Measurements from ENCODE around the gene CCDC40.

CCDC40 gene

DNA sequence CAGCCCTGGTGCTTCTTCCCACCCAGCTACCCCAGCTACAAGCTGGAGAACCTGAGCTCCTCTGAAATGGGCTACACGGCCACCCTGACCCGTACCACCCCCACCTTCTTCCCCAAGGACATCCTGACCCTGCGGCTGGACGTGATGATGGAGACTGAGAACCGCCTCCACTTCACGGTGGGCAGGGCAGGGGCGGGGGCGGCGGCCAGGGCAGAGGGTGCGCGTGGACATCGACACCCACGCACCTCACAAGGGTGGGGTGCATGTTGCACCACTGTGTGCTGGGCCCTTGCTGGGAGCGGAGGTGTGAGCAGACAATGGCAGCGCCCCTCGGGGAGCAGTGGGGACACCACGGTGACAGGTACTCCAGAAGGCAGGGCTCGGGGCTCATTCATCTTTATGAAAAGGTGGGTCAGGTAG lies 68.5 kb downstream of the CCDC40 start:
- no peak overlapping the region for H3K4me2 ChIP-seq (ENCODE audit: low read length)
- no peaks in the 10 kb centered on the region for H3K36me3 ChIP-seq (ENCODE audit: control insufficient read depth, insufficient read depth, low read length)
- H2AFZ ChIP-seq = no peak overlapping the region
- H3K27me3 ChIP-seq (ENCODE audit: control insufficient read depth, insufficient read depth, low read length) = no peaks in the 10 kb centered on the region
- H3K9ac ChIP-seq = no peak overlapping the region
- H3K27ac ChIP-seq = no peak overlapping the region
- H3K4me1 ChIP-seq = peaks cover 5% of the 10 kb centered on the region
- TF ChIP-seq, protein P1, sequence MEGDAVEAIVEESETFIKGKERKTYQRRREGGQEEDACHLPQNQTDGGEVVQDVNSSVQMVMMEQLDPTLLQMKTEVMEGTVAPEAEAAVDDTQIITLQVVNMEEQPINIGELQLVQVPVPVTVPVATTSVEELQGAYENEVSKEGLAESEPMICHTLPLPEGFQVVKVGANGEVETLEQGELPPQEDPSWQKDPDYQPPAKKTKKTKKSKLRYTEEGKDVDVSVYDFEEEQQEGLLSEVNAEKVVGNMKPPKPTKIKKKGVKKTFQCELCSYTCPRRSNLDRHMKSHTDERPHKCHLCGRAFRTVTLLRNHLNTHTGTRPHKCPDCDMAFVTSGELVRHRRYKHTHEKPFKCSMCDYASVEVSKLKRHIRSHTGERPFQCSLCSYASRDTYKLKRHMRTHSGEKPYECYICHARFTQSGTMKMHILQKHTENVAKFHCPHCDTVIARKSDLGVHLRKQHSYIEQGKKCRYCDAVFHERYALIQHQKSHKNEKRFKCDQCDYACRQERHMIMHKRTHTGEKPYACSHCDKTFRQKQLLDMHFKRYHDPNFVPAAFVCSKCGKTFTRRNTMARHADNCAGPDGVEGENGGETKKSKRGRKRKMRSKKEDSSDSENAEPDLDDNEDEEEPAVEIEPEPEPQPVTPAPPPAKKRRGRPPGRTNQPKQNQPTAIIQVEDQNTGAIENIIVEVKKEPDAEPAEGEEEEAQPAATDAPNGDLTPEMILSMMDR (IDR thresholded peaks at IDR 0.05) = no peak
- no peaks in the 10 kb centered on the region for H3K9me3 ChIP-seq (ENCODE audit: control insufficient read depth, low read length)
- H3K4me3 ChIP-seq (ENCODE audit: low read depth, low read length) = no peak overlapping the region
- H3K79me2 ChIP-seq = no peaks in the 10 kb centered on the region

DNA sequence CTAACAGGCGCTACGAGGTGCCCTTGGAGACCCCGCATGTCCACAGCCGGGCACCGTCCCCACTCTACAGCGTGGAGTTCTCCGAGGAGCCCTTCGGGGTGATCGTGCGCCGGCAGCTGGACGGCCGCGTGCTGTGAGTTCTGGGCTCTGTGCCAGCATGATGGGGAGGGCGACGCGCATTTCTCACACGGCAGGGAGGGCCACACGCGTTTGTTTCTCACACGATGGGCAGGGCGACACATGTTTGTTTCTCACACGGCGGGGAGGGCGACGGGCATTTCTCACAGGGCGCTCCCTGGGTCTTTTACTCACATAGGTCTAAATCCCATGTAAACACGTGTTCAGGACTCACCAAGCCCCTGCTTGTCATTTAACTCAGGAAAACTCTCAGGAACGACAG lies 69.3 kb downstream of the CCDC40 start:
- peaks cover 5% of the 10 kb centered on the region for H3K4me1 ChIP-seq
- no peak overlapping the region for H3K9ac ChIP-seq
- no peaks in the 10 kb centered on the region for H3K27me3 ChIP-seq (ENCODE audit: control insufficient read depth, insufficient read depth, low read length)
- H3K4me2 ChIP-seq (ENCODE audit: low read length) = no peak overlapping the region
- TF ChIP-seq, protein P1 (IDR thresholded peaks at IDR 0.05) = no peak
- no peak overlapping the region for H2AFZ ChIP-seq
- no peaks in the 10 kb centered on the region for H3K9me3 ChIP-seq (ENCODE audit: control insufficient read depth, low read length)
- no peaks in the 10 kb centered on the region for H3K79me2 ChIP-seq
- H3K27ac ChIP-seq = no peak overlapping the region
- no peaks in the 10 kb centered on the region for H3K36me3 ChIP-seq (ENCODE audit: control insufficient read depth, insufficient read depth, low read length)
- no peak overlapping the region for H3K4me3 ChIP-seq (ENCODE audit: low read depth, low read length)

DNA sequence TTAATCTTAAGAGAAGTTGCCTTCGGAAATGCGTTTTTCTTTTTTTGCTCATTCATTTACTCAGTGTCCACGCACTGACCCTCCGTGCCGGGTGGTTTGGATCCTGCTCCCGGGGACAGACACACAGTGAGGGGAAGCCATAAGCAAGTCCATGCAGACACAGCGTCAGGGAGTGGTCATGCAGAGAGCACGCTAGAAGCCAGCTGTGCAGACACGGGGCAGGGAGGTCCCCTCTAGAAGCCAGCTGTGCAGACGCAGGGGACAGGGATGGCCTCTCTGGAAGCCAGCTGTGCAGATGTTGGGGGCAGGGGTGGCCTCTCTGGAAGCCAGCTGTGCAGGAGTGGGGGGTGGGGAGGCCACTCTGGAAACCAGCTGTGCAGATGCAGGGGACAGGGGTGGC lies 69.7 kb downstream of the CCDC40 start:
- no peak overlapping the region for H3K27ac ChIP-seq
- no peaks in the 10 kb centered on the region for H3K9me3 ChIP-seq (ENCODE audit: control insufficient read depth, low read length)
- no peak overlapping the region for H2AFZ ChIP-seq
- no peak overlapping the region for H3K9ac ChIP-seq
- H3K79me2 ChIP-seq = no peaks in the 10 kb centered on the region
- TF ChIP-seq, protein P1 (IDR thresholded peaks at IDR 0.05) = no peak
- peaks cover 5% of the 10 kb centered on the region for H3K4me1 ChIP-seq
- no peak overlapping the region for H3K4me2 ChIP-seq (ENCODE audit: low read length)
- no peaks in the 10 kb centered on the region for H3K36me3 ChIP-seq (ENCODE audit: control insufficient read depth, insufficient read depth, low read length)
- no peaks in the 10 kb centered on the region for H3K27me3 ChIP-seq (ENCODE audit: control insufficient read depth, insufficient read depth, low read length)
- no peak overlapping the region for H3K4me3 ChIP-seq (ENCODE audit: low read depth, low read length)

DNA sequence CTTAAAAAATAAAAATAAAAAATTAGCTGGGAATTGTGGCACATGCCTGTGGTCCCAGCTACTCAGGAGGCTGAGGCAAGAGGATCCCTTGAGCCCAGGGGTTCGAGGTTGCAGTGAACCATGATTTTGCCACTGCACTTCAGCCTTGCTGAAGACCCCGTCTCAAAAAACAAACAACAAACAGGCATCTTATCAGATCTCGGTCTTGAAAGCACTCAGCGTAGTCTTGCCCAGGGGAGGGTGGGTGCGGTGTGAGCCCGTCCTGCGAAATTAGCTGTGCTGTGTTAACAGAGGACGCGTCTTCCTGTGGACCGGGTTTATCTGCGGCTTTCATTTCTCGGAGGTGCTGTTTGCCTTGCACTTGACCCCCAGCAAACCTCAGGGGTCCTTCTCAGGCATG lies 70.3 kb downstream of the CCDC40 start:
- Histone ChIP-seq H2AFZ (no peak overlapping the region), H3K4me1 (peaks cover 5% of the 10 kb centered on the region), H3K27me3 (ENCODE audit: control insufficient read depth, insufficient read depth, low read length) (no peaks in the 10 kb centered on the region), H3K9ac (no peak overlapping the region), H3K36me3 (ENCODE audit: control insufficient read depth, insufficient read depth, low read length) (no peaks in the 10 kb centered on the region), H3K9me3 (ENCODE audit: control insufficient read depth, low read length) (no peaks in the 10 kb centered on the region), H3K79me2 (no peaks in the 10 kb centered on the region), H3K27ac (no peak overlapping the region), H3K4me3 (ENCODE audit: low read depth, low read length) (no peak overlapping the region), H3K4me2 (ENCODE audit: low read length) (no peak overlapping the region)
- TF ChIP-seq, protein P1 (IDR thresholded peaks at IDR 0.05) = no peak

DNA sequence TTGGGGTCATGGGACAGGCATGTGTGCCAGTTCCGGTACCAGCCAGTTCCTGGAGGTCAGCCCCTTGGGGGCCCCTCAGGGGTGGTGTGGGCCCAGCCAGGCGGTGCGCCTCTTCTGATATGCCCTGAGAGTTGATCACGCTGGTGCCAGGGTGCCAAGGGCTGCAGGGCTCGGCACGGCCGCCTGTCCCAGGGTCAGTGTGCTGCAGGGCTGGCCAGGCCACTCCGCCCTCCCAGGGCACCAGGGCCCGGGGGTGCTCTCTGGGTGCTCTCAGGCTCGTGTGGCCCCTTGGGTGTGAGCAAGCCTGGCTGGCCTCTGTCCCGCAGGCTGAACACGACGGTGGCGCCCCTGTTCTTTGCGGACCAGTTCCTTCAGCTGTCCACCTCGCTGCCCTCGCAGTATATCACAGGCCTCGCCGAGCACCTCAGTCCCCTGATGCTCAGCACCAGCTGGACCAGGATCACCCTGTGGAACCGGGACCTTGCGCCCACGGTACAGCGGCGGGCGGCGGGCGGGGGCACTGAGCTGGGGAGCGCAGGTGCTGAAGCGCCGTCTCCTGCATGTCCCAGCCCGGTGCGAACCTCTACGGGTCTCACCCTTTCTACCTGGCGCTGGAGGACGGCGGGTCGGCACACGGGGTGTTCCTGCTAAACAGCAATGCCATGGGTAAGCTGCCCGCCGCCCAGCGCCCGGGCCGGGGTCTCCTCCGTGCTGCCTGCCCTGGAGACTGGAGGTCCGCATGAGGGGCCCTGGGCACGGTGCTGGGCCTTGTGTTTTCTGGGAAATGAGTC lies 71.0 kb downstream of the CCDC40 start:
- Histone ChIP-seq H3K27ac (no peak overlapping the region), H3K4me1 (no peaks in the 10 kb centered on the region), H3K9me3 (ENCODE audit: control insufficient read depth, low read length) (no peaks in the 10 kb centered on the region), H3K79me2 (no peaks in the 10 kb centered on the region), H3K4me2 (ENCODE audit: low read length) (no peak overlapping the region), H3K9ac (no peak overlapping the region), H3K4me3 (ENCODE audit: low read depth, low read length) (no peak overlapping the region), H2AFZ (no peak overlapping the region), H3K36me3 (ENCODE audit: control insufficient read depth, insufficient read depth, low read length) (no peaks in the 10 kb centered on the region), H3K27me3 (ENCODE audit: control insufficient read depth, insufficient read depth, low read length) (no peaks in the 10 kb centered on the region)
- TF ChIP-seq, protein P1 (IDR thresholded peaks at IDR 0.05) = no peak
